Measurements from ENCODE around the gene GEMIN5.
A peak's percentile ranks its signal among the peaks of the same experiment; 100 is the strongest.
"Not testable (repeated sequence)": the region's sequence is repeated elsewhere in the genome, so short reads cannot be mapped to it uniquely, and the experiment has no call there.

The GEMIN5 gene

GRCh38 chr5:154937718-154938466, at the start of gene GEMIN5:
TSS of gene GEMIN5 (minus strand) at chr5:154938211. CDS start at chr5:154938133, 78 bp downstream.
- peak; percentile 1 for DNase-seq

GRCh38 chr5:154986151-154986550, 48.1 kb upstream of the GEMIN5 start:
- DNase-seq, result no peak

- DNase-seq, result peak; percentile 59
Observed at GRCh38 chr5:154984946-154985516, 47.0 kb upstream of the GEMIN5 start.

- not testable (repeated sequence) for DNase-seq
Observed at GRCh38 chr5:154978294-154978693, 40.3 kb upstream of the GEMIN5 start.

GRCh38 chr5:154977409-154977808, 39.4 kb upstream of the GEMIN5 start:
- no peak for DNase-seq

- DNase-seq, result not testable (repeated sequence)
Observed at GRCh38 chr5:154976082-154976481, 38.1 kb upstream of the GEMIN5 start.

GRCh38 chr5:154972476-154973080, 34.6 kb upstream of the GEMIN5 start:
- DNase-seq, result no peak

GRCh38 chr5:154971501-154971900, 33.5 kb upstream of the GEMIN5 start:
- DNase-seq, result no peak

GRCh38 chr5:154970759-154971158, 32.7 kb upstream of the GEMIN5 start:
- no peak for DNase-seq

GRCh38 chr5:154968953-154969352, 30.9 kb upstream of the GEMIN5 start:
- no peak for DNase-seq

- DNase-seq, result no peak
Observed at GRCh38 chr5:154967421-154968024, 29.5 kb upstream of the GEMIN5 start.

GRCh38 chr5:154966874-154967273, 28.9 kb upstream of the GEMIN5 start:
- no peak for DNase-seq

- DNase-seq, result no peak
Observed at GRCh38 chr5:154966081-154966841, 28.2 kb upstream of the GEMIN5 start.

GRCh38 chr5:154962494-154962893, 24.5 kb upstream of the GEMIN5 start:
- DNase-seq, result no peak

GRCh38 chr5:154956712-154957111, 18.7 kb upstream of the GEMIN5 start:
- DNase-seq, result no peak

GRCh38 chr5:154949781-154950180, 11.8 kb upstream of the GEMIN5 start:
- no peak for DNase-seq

- no peak for DNase-seq
Observed at GRCh38 chr5:154948313-154948712, 10.3 kb upstream of the GEMIN5 start.

- DNase-seq, result no peak
Observed at GRCh38 chr5:154947778-154948177, 9.8 kb upstream of the GEMIN5 start.

- DNase-seq, result no peak
Observed at GRCh38 chr5:154945695-154946301, 7.8 kb upstream of the GEMIN5 start.

GRCh38 chr5:154944716-154945115, 6.7 kb upstream of the GEMIN5 start:
- DNase-seq, result no peak

- no peak for DNase-seq
Observed at GRCh38 chr5:154943527-154943926, 5.5 kb upstream of the GEMIN5 start.

GRCh38 chr5:154940772-154941620, 3.0 kb upstream of the GEMIN5 start, which contains the start of gene MRPL22:
TSS of gene MRPL22 (plus strand) at chr5:154941073. CDS start at chr5:154941111, 38 bp downstream.
- peak; percentile 35 for DNase-seq

All from NCI-H1417 treated with DMSO at 0.1 percent for 48 hours (cell line).